ENCODE measurements around the gene PRKAB2.

Gene PRKAB2

DNA sequence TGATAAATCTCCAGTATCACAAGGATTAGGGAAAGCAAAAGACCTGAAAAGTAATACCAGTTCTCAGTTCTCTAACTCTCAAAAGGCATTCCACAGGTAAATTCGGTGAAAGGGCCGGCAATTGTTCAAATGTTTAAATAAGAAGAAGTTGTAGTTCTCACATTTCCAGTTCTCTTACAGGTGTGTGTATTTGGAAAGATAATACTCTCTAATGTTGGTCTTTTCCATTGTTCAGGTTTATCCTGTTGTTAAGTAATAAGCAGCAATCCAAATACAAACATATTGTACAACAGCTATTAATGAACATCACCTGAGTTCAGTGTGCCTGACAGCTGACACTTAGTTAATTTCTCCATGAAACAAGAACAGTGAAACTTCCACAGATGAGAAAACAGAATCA is 13.2 kb upstream of the PRKAB2 start:
- no peaks in the 10 kb centered on the region for H3K4me1 ChIP-seq (ENCODE audit: insufficient read depth, low read length, severe bottlenecking)
- H3K9ac ChIP-seq (ENCODE audit: low read length): no peak overlapping the region
- H3K36me3 ChIP-seq (ENCODE audit: insufficient read depth, low read length): no peaks in the 10 kb centered on the region
- TF ChIP-seq, protein P1, sequence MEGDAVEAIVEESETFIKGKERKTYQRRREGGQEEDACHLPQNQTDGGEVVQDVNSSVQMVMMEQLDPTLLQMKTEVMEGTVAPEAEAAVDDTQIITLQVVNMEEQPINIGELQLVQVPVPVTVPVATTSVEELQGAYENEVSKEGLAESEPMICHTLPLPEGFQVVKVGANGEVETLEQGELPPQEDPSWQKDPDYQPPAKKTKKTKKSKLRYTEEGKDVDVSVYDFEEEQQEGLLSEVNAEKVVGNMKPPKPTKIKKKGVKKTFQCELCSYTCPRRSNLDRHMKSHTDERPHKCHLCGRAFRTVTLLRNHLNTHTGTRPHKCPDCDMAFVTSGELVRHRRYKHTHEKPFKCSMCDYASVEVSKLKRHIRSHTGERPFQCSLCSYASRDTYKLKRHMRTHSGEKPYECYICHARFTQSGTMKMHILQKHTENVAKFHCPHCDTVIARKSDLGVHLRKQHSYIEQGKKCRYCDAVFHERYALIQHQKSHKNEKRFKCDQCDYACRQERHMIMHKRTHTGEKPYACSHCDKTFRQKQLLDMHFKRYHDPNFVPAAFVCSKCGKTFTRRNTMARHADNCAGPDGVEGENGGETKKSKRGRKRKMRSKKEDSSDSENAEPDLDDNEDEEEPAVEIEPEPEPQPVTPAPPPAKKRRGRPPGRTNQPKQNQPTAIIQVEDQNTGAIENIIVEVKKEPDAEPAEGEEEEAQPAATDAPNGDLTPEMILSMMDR (IDR thresholded peaks at IDR 0.05; ENCODE audit: low read length): no peak
- TF ChIP-seq EZH2 (IDR thresholded peaks at IDR 0.05; ENCODE audit: borderline replicate concordance, low read length): no peak
- no peak overlapping the region for H3K4me3 ChIP-seq (ENCODE audit: low read depth, low read length, poor library complexity, severe bottlenecking)
- no peaks in the 10 kb centered on the region for H3K27me3 ChIP-seq (ENCODE audit: insufficient read depth, low read length)
- no peaks in the 10 kb centered on the region for H3K9me2 ChIP-seq (ENCODE audit: low read depth, low read length)
- no peaks in the 10 kb centered on the region for H4K20me1 ChIP-seq (ENCODE audit: insufficient read depth, low read length)
- H2AFZ ChIP-seq (ENCODE audit: low read length): no peak overlapping the region
- no peak overlapping the region for H3K27ac ChIP-seq (ENCODE audit: low read depth, low read length, poor library complexity, severe bottlenecking)
- H3F3A ChIP-seq (ENCODE audit: insufficient read depth, low read length): no peaks in the 10 kb centered on the region
- H3K9me3 ChIP-seq (ENCODE audit: low read length): no peaks in the 10 kb centered on the region
- no peaks in the 10 kb centered on the region for H3K79me2 ChIP-seq (ENCODE audit: insufficient read depth, low read length)
- H3K4me2 ChIP-seq (ENCODE audit: low read length): no peak overlapping the region

DNA sequence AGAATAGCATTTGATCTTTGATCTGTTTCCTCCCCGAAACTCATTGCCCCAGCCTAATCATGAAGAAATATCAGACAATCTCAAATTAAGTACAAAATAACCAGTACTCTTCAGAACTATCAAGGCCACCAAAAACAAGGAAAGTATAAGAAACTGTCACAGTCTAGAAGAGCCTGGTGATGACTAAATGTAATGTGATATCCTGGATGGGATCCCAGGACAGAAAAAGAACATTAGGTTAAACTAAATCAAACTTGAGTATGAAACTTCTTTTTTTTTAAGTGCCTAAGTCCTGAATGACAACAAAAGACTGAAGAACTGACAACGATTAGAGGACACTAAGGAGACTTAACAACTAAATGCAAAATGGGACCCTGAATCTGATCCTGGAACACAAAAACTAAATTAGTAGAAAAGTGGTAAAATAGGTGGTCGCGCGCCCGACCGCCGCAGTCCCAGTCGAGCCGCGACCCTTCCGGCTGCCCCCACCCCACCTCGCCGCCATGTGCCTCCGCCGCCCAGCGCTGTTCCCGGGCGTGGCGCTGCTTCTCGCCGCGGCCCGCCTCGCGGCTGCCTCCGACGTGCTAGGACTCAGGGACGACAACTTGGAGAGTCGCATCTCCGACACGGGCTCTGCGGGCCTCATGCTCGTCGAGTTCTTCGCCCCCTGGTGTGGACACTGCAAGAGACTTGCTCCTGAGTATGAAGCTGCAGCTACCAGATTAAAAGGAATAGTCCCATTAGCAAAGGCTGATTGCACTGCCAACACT is 5.5 kb upstream of the PRKAB2 start:
- no peaks in the 10 kb centered on the region for H3K27me3 ChIP-seq (ENCODE audit: insufficient read depth, low read length)
- no peaks in the 10 kb centered on the region for H4K20me1 ChIP-seq (ENCODE audit: insufficient read depth, low read length)
- no peak overlapping the region for H2AFZ ChIP-seq (ENCODE audit: low read length)
- H3K9me3 ChIP-seq (ENCODE audit: low read length): no peaks in the 10 kb centered on the region
- H3K36me3 ChIP-seq (ENCODE audit: insufficient read depth, low read length): peaks cover 8% of the 10 kb centered on the region; the same call in 1 of the 2 replicates
- no peaks in the 10 kb centered on the region for H3F3A ChIP-seq (ENCODE audit: insufficient read depth, low read length)
- H3K4me3 ChIP-seq (ENCODE audit: low read depth, low read length, poor library complexity, severe bottlenecking): no peak overlapping the region
- H3K4me2 ChIP-seq (ENCODE audit: low read length): no peak overlapping the region
- TF ChIP-seq, protein P1 (IDR thresholded peaks at IDR 0.05; ENCODE audit: low read length): no peak
- no peak for TF ChIP-seq EZH2 (IDR thresholded peaks at IDR 0.05; ENCODE audit: borderline replicate concordance, low read length)
- H3K4me1 ChIP-seq (ENCODE audit: insufficient read depth, low read length, severe bottlenecking): peaks cover 13% of the 10 kb centered on the region
- H3K9me2 ChIP-seq (ENCODE audit: low read depth, low read length): no peaks in the 10 kb centered on the region
- H3K9ac ChIP-seq (ENCODE audit: low read length): no peak overlapping the region
- H3K79me2 ChIP-seq (ENCODE audit: insufficient read depth, low read length): no peaks in the 10 kb centered on the region
- no peak overlapping the region for H3K27ac ChIP-seq (ENCODE audit: low read depth, low read length, poor library complexity, severe bottlenecking)

DNA sequence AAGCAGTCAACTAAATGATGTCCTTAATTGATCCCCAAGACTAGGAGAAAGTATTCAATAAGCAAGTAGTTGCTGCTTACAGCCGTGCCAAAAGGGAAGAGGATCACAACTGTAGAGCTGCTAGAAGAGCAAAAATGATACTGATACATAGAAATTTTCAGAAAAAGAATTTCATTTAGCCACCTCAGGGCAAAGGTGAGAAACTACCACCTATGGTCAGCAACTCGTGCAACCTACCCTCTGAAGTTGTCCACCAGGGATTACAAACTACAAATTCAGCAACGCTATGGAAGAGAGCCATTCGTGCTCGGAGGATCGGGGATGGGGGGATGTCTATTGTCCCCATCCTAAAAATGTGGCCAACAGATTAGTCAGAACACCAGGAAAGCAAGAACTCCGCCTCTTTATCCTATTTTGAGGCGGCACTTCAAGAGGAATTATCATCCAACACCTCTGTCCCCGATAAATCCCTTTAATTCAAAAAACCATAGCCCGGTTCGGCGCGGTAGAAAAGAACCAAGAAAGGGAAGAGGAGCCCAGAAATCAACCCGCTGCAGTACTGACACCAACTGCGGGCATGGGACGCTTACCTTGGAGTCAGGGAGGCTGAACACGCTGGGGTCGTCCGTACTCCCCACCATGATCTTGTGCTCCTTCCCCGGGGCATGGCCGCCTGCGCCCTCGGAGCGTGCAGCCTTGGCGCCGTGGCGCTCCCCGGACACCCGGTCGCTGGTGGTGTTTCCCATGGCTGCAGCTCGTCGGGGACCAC is 687 bp downstream of the PRKAB2 start:
- no peaks in the 10 kb centered on the region for H3K27me3 ChIP-seq (ENCODE audit: insufficient read depth, low read length)
- H3K79me2 ChIP-seq (ENCODE audit: insufficient read depth, low read length): peaks cover 20% of the 10 kb centered on the region
- no peaks in the 10 kb centered on the region for H3K9me2 ChIP-seq (ENCODE audit: low read depth, low read length)
- H3K9me3 ChIP-seq (ENCODE audit: low read length): no peaks in the 10 kb centered on the region
- peak overlapping the region; percentile 85 for H3K9ac ChIP-seq (ENCODE audit: low read length)
- peaks cover 33% of the 10 kb centered on the region for H3K4me1 ChIP-seq (ENCODE audit: insufficient read depth, low read length, severe bottlenecking)
- no peaks in the 10 kb centered on the region for H4K20me1 ChIP-seq (ENCODE audit: insufficient read depth, low read length)
- H3K4me3 ChIP-seq (ENCODE audit: low read depth, low read length, poor library complexity, severe bottlenecking): peak overlapping the region; percentile 94
- no peaks in the 10 kb centered on the region for H3F3A ChIP-seq (ENCODE audit: insufficient read depth, low read length)
- H3K36me3 ChIP-seq (ENCODE audit: insufficient read depth, low read length): peaks cover 20% of the 10 kb centered on the region; the same call in 1 of the 2 replicates
- TF ChIP-seq EZH2 (IDR thresholded peaks at IDR 0.05; ENCODE audit: borderline replicate concordance, low read length): no peak
- TF ChIP-seq, protein P1 (IDR thresholded peaks at IDR 0.05; ENCODE audit: low read length): no peak
- H2AFZ ChIP-seq (ENCODE audit: low read length): no peak overlapping the region
- H3K27ac ChIP-seq (ENCODE audit: low read depth, low read length, poor library complexity, severe bottlenecking): peak overlapping the region; percentile 45
- H3K4me2 ChIP-seq (ENCODE audit: low read length): peak overlapping the region; percentile 94

Measured in OCI-LY1 (cell line).